ENCODE measurements around the gene GGT7. TPM values are rescaled to one million over a fixed set of nuclear protein-coding genes. Genes with fewer than 3 reads are reported as not detected.

GGT7 gene
- total RNA-seq, 2 donors from 2014 or later, result 7.3 to 10.3 TPM

- peak overlapping the region; percentile 68 to 71 for H3K4me3 ChIP-seq
- TF ChIP-seq CTCF (IDR thresholded peaks at IDR 0.05), result no peak
- H3K9me3 ChIP-seq, result no peaks in the 10 kb centered on the region
- peaks cover 0 to 34% of the 10 kb centered on the region in 2 donors for H3K4me1 ChIP-seq
- no peak for DNase-seq (ENCODE audit: low spot score)
- no peaks in the 10 kb centered on the region for H3K27me3 ChIP-seq
- no peaks in the 10 kb centered on the region for H3K36me3 ChIP-seq
- peak overlapping the region; percentile 73 to 75 for H3K27ac ChIP-seq
Measured at GRCh38 chr20:34871966-34872621, 562 bp downstream of the GGT7 start.

- no peaks in the 10 kb centered on the region for H3K36me3 ChIP-seq
- H3K4me3 ChIP-seq, result peak overlapping the region; percentile 68 to 71
- no peak for TF ChIP-seq CTCF (IDR thresholded peaks at IDR 0.05)
- H3K27ac ChIP-seq, result peak overlapping the region in 1 of 2 donors; percentile 73
- H3K27me3 ChIP-seq, result no peaks in the 10 kb centered on the region
- no peak for DNase-seq (ENCODE audit: low spot score)
- H3K4me1 ChIP-seq, result peaks cover 0 to 33% of the 10 kb centered on the region in 2 donors
- H3K9me3 ChIP-seq, result no peaks in the 10 kb centered on the region
Measured at GRCh38 chr20:34871320-34871926, 1.2 kb downstream of the GGT7 start.

GRCh38 chr20:34864216-34864615 lies 8.4 kb downstream of the GGT7 start:
- no peak overlapping the region for H3K27ac ChIP-seq
- no peak for TF ChIP-seq CTCF (IDR thresholded peaks at IDR 0.05)
- H3K36me3 ChIP-seq, result peaks cover 15% of the 10 kb centered on the region
- no peaks in the 10 kb centered on the region for H3K4me1 ChIP-seq
- H3K27me3 ChIP-seq, result no peaks in the 10 kb centered on the region
- DNase-seq (ENCODE audit: low spot score), result no peak
- H3K4me3 ChIP-seq, result no peak overlapping the region
- no peaks in the 10 kb centered on the region for H3K9me3 ChIP-seq

- no peak overlapping the region for H3K4me3 ChIP-seq
- peaks cover 16% of the 10 kb centered on the region for H3K36me3 ChIP-seq
- no peak overlapping the region for H3K27ac ChIP-seq
- TF ChIP-seq CTCF (IDR thresholded peaks at IDR 0.05), result no peak
- H3K9me3 ChIP-seq, result no peaks in the 10 kb centered on the region
- DNase-seq (ENCODE audit: low spot score), result no peak
- no peaks in the 10 kb centered on the region for H3K4me1 ChIP-seq
- H3K27me3 ChIP-seq, result no peaks in the 10 kb centered on the region
Measured at GRCh38 chr20:34863421-34863965, 9.2 kb downstream of the GGT7 start.

- no peak for TF ChIP-seq CTCF (IDR thresholded peaks at IDR 0.05)
- Histone ChIP-seq H3K36me3 (peaks cover 16% of the 10 kb centered on the region), H3K4me3 (no peak overlapping the region), H3K27me3 (no peaks in the 10 kb centered on the region), H3K9me3 (no peaks in the 10 kb centered on the region), H3K4me1 (no peaks in the 10 kb centered on the region), H3K27ac (no peak overlapping the region)
- DNase-seq (ENCODE audit: low spot score), result no peak
Measured at GRCh38 chr20:34862724-34863123, 9.9 kb downstream of the GGT7 start.
